IMR-90 (cell line): ENCODE results near the gene SYNGR4. TPM values are rescaled to one million over a fixed set of nuclear protein-coding genes. Genes with fewer than 3 reads are reported as not detected.

Experiments used
- ATAC-seq: fragments of 200-7000 bp; cut with Tn5 transposase; 2 replicates; pipeline ENCODE4 v1.9.1; 2020; ENCODE audit warnings: low read depth, mild to moderate bottlenecking, moderate library complexity
- BruUV-seq: library from RNA; stranded (reverse); fragments of 400-500 nt; replicated peaks from 2 replicates; lab custom pipeline; 2021; lab: Mats Ljungman, UMichigan
- CTCF ChIA-PET: fragments of 300-600 bp; formaldehyde crosslinking; extraction: SDS; loops from one replicate; lab custom pipeline; 2021; ENCODE audit warnings: antibody characterized with exemption; lab: Yijun Ruan, JAX
- POLR2A ChIA-PET: fragments of 300-600 bp; sonication (Branson Sonifier 250); formaldehyde crosslinking; loops from one replicate; lab custom pipeline; 2022; ENCODE audit warnings: antibody characterized with exemption; ENCODE audit not compliant: unreplicated experiment; lab: Charles Lee
- DNase-seq: peaks from one replicate; pipeline ENCODE4 v3.0.0; 2013
- H2AFZ ChIP-seq: replicated peaks from 2 replicates; pipeline ENCODE3; 2013; ENCODE audit warnings: low read length, mild to moderate bottlenecking; ENCODE audit not compliant: poor library complexity
- H2AK5ac ChIP-seq: 2 replicates; pipeline ENCODE4 v1.6.1; 2013; ENCODE audit warnings: low read depth, low read length, inconsistent platforms
- H2AK9ac ChIP-seq: replicated peaks from 2 replicates; pipeline ENCODE3; 2013; ENCODE audit warnings: mild to moderate bottlenecking, low read depth, low read length, moderate library complexity; ENCODE audit not compliant: poor library complexity
- H2BK120ac ChIP-seq: 2 replicates; pipeline ENCODE4 v1.6.1; 2013; ENCODE audit warnings: low read depth, low read length, inconsistent platforms
- H2BK15ac ChIP-seq: 3 replicates; pipeline ENCODE4 v1.6.1; 2013; ENCODE audit warnings: low read depth, low read length, inconsistent platforms
- H2BK20ac ChIP-seq: 2 replicates; pipeline ENCODE4 v1.6.1; 2013; ENCODE audit warnings: low read depth, mild to moderate bottlenecking, inconsistent platforms, low read length, moderate library complexity
- H2BK5ac ChIP-seq: 2 replicates; pipeline ENCODE4 v1.6.1; 2013; ENCODE audit warnings: mild to moderate bottlenecking, low read depth, low read length, inconsistent platforms; ENCODE audit not compliant: poor library complexity, severe bottlenecking
- H3K14ac ChIP-seq: replicated peaks from 2 replicates; pipeline ENCODE4 v1.6.1; 2013; ENCODE audit warnings: low read depth, low read length, inconsistent platforms
- H3K18ac ChIP-seq: 2 replicates; pipeline ENCODE4 v1.6.1; 2013; ENCODE audit warnings: low read depth, low read length, control low read depth
- H3K23ac ChIP-seq: 2 replicates; pipeline ENCODE4 v1.6.1; 2013; ENCODE audit warnings: low read depth, low read length, inconsistent platforms
- H3K27ac ChIP-seq: 2 replicates; pipeline ENCODE4 v1.5.1; 2013; ENCODE audit warnings: mild to moderate bottlenecking, control low read depth, low read length; ENCODE audit not compliant: insufficient read depth
- H3K27me3 ChIP-seq: 2 replicates; pipeline ENCODE4 v1.6.1; 2013; ENCODE audit warnings: low read length; ENCODE audit not compliant: control insufficient read depth, insufficient read depth
- H3K36me3 ChIP-seq: 2 replicates; pipeline ENCODE4 v1.6.1; 2013; ENCODE audit warnings: low read length, mixed read lengths; ENCODE audit not compliant: control insufficient read depth, insufficient read depth
- H3K4ac ChIP-seq: 2 replicates; pipeline ENCODE4 v1.6.1; 2013; ENCODE audit warnings: low read depth, low read length, inconsistent platforms
- H3K4me1 ChIP-seq: 2 replicates; pipeline ENCODE4 v1.6.1; 2013; ENCODE audit warnings: low read length, mixed read lengths; ENCODE audit not compliant: control insufficient read depth, insufficient read depth
- H3K4me2 ChIP-seq: 2 replicates; pipeline ENCODE4 v1.6.1; 2013; ENCODE audit warnings: low read depth, mild to moderate bottlenecking, control low read depth, low read length, moderate library complexity
- H3K4me3 ChIP-seq: 2 replicates; pipeline ENCODE4 v1.5.1; 2013; ENCODE audit warnings: low read depth, mild to moderate bottlenecking, control low read depth, low read length, moderate library complexity; ENCODE audit not compliant: insufficient read depth
- H3K56ac ChIP-seq: 2 replicates; pipeline ENCODE4 v1.6.1; 2013; ENCODE audit warnings: low read length, inconsistent platforms; ENCODE audit not compliant: insufficient read depth; ENCODE audit errors: extremely low read depth
- H3K79me1 ChIP-seq, 2 experiments: 2 replicates each; pipeline ENCODE4 v1.6.1; 2013; ENCODE audit warnings: low read length in 2 of 2, inconsistent platforms in 1 of 2, low read depth in 1 of 2
- H3K9ac ChIP-seq: 2 replicates; pipeline ENCODE4 v1.6.1; 2013; ENCODE audit warnings: low read depth, low read length, control low read depth
- H3K9me1 ChIP-seq: 2 replicates; pipeline ENCODE4 v1.6.1; 2013; ENCODE audit warnings: low read length, inconsistent platforms; ENCODE audit not compliant: insufficient read depth
- H3K9me3 ChIP-seq: 2 replicates; pipeline ENCODE4 v1.6.1; 2013; ENCODE audit warnings: low read length; ENCODE audit not compliant: control insufficient read depth, insufficient read depth
- H4K20me1 ChIP-seq: 2 replicates; pipeline ENCODE4 v1.6.1; 2013; ENCODE audit warnings: low read length, inconsistent platforms; ENCODE audit not compliant: insufficient read depth
- H4K5ac ChIP-seq: 2 replicates; pipeline ENCODE4 v1.6.1; 2013; ENCODE audit warnings: mild to moderate bottlenecking, low read depth, low read length, control low read depth
- H4K8ac ChIP-seq, 2 experiments: 2 replicates each; pipeline ENCODE4 v1.6.1; 2013; ENCODE audit warnings: low read depth in 2 of 2, low read length in 2 of 2, control low read depth in 1 of 2, inconsistent platforms in 1 of 2
- H4K91ac ChIP-seq: 2 replicates; pipeline ENCODE4 v1.6.1; 2013; ENCODE audit warnings: low read depth, low read length, inconsistent platforms; ENCODE audit not compliant: insufficient read depth
- BHLHE40 ChIP-seq: fragments of 150-350 bp; IDR thresholded peaks from 2 replicates; pipeline ENCODE4 v1.6.1; 2016; ENCODE audit warnings: mild to moderate bottlenecking, low read depth, low read length
- CEBPB ChIP-seq: IDR thresholded peaks from 2 replicates; pipeline ENCODE4 v1.6.1; 2012; ENCODE audit warnings: low read depth, low read length, improper control_type of control experiment
- CHD1 ChIP-seq: IDR thresholded peaks from 2 replicates; pipeline ENCODE4 v1.6.1; 2012; ENCODE audit warnings: low read depth, low read length, improper control_type of control experiment
- CTCF ChIP-seq: conservative IDR thresholded peaks from 2 replicates; pipeline ENCODE4 v1.5.1; 2012; ENCODE audit warnings: mild to moderate bottlenecking, low read depth, low read length, improper control_type of control experiment
- ELK1 ChIP-seq: fragments of 150-350 bp; IDR thresholded peaks from 2 replicates; pipeline ENCODE4 v1.6.1; 2016; ENCODE audit warnings: low read depth, mild to moderate bottlenecking, low read length, moderate library complexity, borderline replicate concordance
- FOS ChIP-seq: fragments of 150-350 bp; IDR thresholded peaks from 2 replicates; pipeline ENCODE4 v1.6.1; 2016; ENCODE audit warnings: low read depth, low read length
- MAFK ChIP-seq: IDR thresholded peaks from 2 replicates; pipeline ENCODE4 v1.6.1; 2012; ENCODE audit warnings: low read depth, low read length, improper control_type of control experiment
- MAZ ChIP-seq: IDR thresholded peaks from 2 replicates; pipeline ENCODE4 v1.6.1; 2012; ENCODE audit warnings: low read depth, mild to moderate bottlenecking, low read length, improper control_type of control experiment, moderate library complexity, borderline replicate concordance
- MXI1 ChIP-seq: IDR thresholded peaks from 2 replicates; pipeline ENCODE4 v1.6.1; 2012; ENCODE audit warnings: low read depth, mild to moderate bottlenecking, low read length, moderate library complexity, borderline replicate concordance
- NFE2L2 ChIP-seq: fragments of 150-350 bp; IDR thresholded peaks from 2 replicates; pipeline ENCODE4 v1.6.1; 2016; ENCODE audit warnings: low read depth, mild to moderate bottlenecking, low read length
- POLR2A ChIP-seq: IDR thresholded peaks from 2 replicates; pipeline ENCODE4 v1.6.1; 2012; ENCODE audit warnings: mild to moderate bottlenecking, low read depth, low read length
- RAD21 ChIP-seq: IDR thresholded peaks from 2 replicates; pipeline ENCODE4 v1.6.1; 2012; ENCODE audit warnings: low read length, improper control_type of control experiment
- RCOR1 ChIP-seq: IDR thresholded peaks from 2 replicates; pipeline ENCODE4 v1.6.1; 2012; ENCODE audit warnings: mild to moderate bottlenecking, low read length, improper control_type of control experiment; ENCODE audit not compliant: insufficient replicate concordance
- RFX5 ChIP-seq: IDR thresholded peaks from 2 replicates; pipeline ENCODE4 v1.8.0; 2012; ENCODE audit warnings: low read depth, mild to moderate bottlenecking, low read length, moderate library complexity
- SMC3 ChIP-seq: fragments of 150-350 bp; IDR thresholded peaks from 2 replicates; pipeline ENCODE4 v1.6.1; 2016; ENCODE audit warnings: low read depth, mild to moderate bottlenecking, antibody characterized with exemption, low read length, moderate library complexity
- USF2 ChIP-seq: fragments of 150-350 bp; IDR thresholded peaks from 2 replicates; pipeline ENCODE4 v1.6.1; 2017; ENCODE audit warnings: mild to moderate bottlenecking, antibody characterized with exemption, low read length, low read depth
- WGBS, 2 experiments: methylation state at CpG; one replicate each; pipeline versions ENCODE4 v1.1.5 to v1.1.7; 2013; ENCODE audit warnings: missing lambda C conversion rate in 2 of 2; ENCODE audit not compliant: insufficient read length in 1 of 2; ENCODE audit errors: extremely low coverage in 2 of 2; 5-methylcytosine and 5-hydroxymethylcytosine counted together
- dilution Hi-C: fragments of 300-500 bp; cut with HindIII; formaldehyde crosslinking; loops from one replicate; pipeline ENCODE4 v1.14.3; 2018; ENCODE audit warnings: low sequenced_read_pairs; ENCODE audit not compliant: unreplicated experiment
- in situ Hi-C: fragments of 300-500 bp; cut with MboI; formaldehyde crosslinking; loops from 3 replicates; pipeline ENCODE4 v1.14.3; 2019; ENCODE audit warnings: low sequenced_read_pairs, inconsistent platforms, mixed read lengths
- intact Hi-C: fragments of 100-400 bp; cut with micrococcal nuclease; formaldehyde crosslinking; loops from 2 replicates; pipeline ENCODE4 v1.10.0; 2022
- polyA plus RNA-seq, 3 experiments: library from polyadenylated mRNA; depleted of rRNA; stranded (reverse); fragments of >200 nt; gene quantifications; 2 replicates each; pipeline ENCODE4 v1.2.3, GENCODE V29; 2012; ENCODE audit warnings: low replicate concordance in 1 of 3
- total RNA-seq: library from RNA; depleted of rRNA; stranded (reverse); fragments of >200 nt; gene quantifications from 2 replicates; pipeline ENCODE4 v1.2.3, GENCODE V29; 2012

Gene SYNGR4
- total and polyA plus RNA-seq, 2 of the 4 experiments (the other 2 are of a cell fraction) = not detected

GRCh38 chr19:48386981-48387380 is 22.8 kb downstream of the SYNGR4 start:
- Histone ChIP-seq H4K20me1 (peaks cover 13% of the 10 kb centered on the region; the same call in 1 of the 2 replicates), H3K18ac (no peak overlapping the region), H2AK5ac (no peak overlapping the region), H3K27me3 (no peaks in the 10 kb centered on the region), H2AFZ (no peak overlapping the region), H3K4ac (no peak overlapping the region), H2AK9ac (no peak overlapping the region), H2BK20ac (no peak overlapping the region), H3K4me2 (no peak overlapping the region), H3K9ac (no peak overlapping the region), H3K9me1 (peaks cover 4% of the 10 kb centered on the region; the same call in 1 of the 2 replicates), H3K14ac (no peak overlapping the region), H3K4me1 (peaks cover 4% of the 10 kb centered on the region; the same call in 1 of the 2 replicates), H3K79me1 (peaks cover 20 to 62% of the 10 kb centered on the region in 2 experiments), H4K91ac (no peak overlapping the region), H3K4me3 (no peak overlapping the region), H2BK120ac (no peak overlapping the region), H3K23ac (no peak overlapping the region), H4K5ac (no peak overlapping the region), H3K9me3 (no peaks in the 10 kb centered on the region), H2BK5ac (no peak overlapping the region), H3K27ac (no peak overlapping the region), H3K56ac (no peak overlapping the region), H2BK15ac (no peak overlapping the region), H3K36me3 (peaks cover 50% of the 10 kb centered on the region), H4K8ac (no peak overlapping the region)
- DNase-seq (no peak), ATAC-seq (no peak)
- intact Hi-C loops (no loop called here), in situ Hi-C loops (no loop called here), dilution Hi-C loops (no loop called here)
- no CpG with 5 or more reads among the region's 3 CpGs for WGBS, 2 experiments
- TF ChIP-seq ELK1 (no peak), RFX5 (no peak), MAFK (no peak), CHD1 (no peak), BHLHE40 (no peak), RAD21 (no peak), POLR2A (no peak), MAZ (no peak), CEBPB (no peak), RCOR1 (no peak), FOS (no peak), CTCF (no peak), SMC3 (no peak), USF2 (no peak), NFE2L2 (no peak), MXI1 (no peak)
- ChIA-PET POLR2A (no interaction called here), CTCF (interaction anchor here (0.7 kb wide), 1 partner anchor 54 kb away, joined by 3 read pairs; no protein-coding TSS in a partner anchor)
- BruUV-seq = no TSS peak
